ENCODE data around the gene UGT1A10.

The UGT1A10 gene

DNA sequence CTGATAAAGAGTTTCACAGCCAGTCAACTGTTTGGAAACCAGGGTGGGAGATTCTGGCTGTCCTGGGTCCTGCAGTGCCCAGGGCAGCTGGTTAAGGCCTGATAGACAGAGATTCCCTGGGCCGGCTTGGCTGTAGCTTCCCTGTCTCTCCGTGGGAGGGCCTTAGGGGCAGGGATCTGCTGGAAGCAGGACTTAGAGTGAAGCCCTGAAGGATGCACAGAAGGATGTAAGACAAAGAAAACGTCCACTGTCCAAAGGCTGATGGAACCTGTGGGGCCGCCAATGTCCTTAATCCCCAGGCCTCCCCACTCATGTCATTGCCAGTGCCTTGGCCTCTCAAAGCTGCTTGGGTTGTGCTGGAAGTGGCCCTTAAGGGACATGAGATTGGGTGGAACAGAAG is 174.8 kb downstream of the UGT1A10 start:
- Histone ChIP-seq H3K4me3 (replicated peaks; ENCODE audit: low read depth, low read length) (no peak overlapping the region), H3K27me3 (replicated peaks; ENCODE audit: control insufficient read depth, insufficient read depth, low read length) (no peaks in the 10 kb centered on the region; the same call in none of the 2 replicates), H3K36me3 (ENCODE audit: control insufficient read depth, insufficient read depth, low read length) (no peaks in the 10 kb centered on the region)
- TF ChIP-seq, protein P1, sequence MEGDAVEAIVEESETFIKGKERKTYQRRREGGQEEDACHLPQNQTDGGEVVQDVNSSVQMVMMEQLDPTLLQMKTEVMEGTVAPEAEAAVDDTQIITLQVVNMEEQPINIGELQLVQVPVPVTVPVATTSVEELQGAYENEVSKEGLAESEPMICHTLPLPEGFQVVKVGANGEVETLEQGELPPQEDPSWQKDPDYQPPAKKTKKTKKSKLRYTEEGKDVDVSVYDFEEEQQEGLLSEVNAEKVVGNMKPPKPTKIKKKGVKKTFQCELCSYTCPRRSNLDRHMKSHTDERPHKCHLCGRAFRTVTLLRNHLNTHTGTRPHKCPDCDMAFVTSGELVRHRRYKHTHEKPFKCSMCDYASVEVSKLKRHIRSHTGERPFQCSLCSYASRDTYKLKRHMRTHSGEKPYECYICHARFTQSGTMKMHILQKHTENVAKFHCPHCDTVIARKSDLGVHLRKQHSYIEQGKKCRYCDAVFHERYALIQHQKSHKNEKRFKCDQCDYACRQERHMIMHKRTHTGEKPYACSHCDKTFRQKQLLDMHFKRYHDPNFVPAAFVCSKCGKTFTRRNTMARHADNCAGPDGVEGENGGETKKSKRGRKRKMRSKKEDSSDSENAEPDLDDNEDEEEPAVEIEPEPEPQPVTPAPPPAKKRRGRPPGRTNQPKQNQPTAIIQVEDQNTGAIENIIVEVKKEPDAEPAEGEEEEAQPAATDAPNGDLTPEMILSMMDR (IDR thresholded peaks at IDR 0.05; ENCODE audit: insufficient read depth, low read length, poor library complexity, severe bottlenecking), result no peak
- no peak for DNase-seq (ENCODE audit: extremely low read depth, insufficient read length)

DNA sequence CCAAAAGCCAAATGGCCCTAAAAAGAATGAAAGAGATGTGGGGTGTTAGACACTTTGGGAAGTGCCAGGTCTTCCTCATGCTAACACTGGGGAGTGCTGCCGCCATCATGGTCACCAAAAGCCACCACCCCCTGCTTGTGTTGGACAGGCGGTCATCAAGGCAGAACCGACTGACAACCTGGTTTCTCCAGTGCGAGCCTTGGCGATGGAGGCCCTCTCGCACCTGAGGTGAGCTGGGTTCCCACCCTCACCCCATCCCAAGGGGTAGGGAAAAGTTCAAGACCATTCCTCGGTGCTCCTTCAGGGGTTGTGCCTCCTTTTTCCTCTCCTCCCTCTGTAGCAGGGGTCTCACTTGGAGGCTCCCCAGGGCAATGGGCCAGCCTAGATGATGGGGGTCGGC is 175.5 kb downstream of the UGT1A10 start:
- Histone ChIP-seq H3K27me3 (replicated peaks; ENCODE audit: control insufficient read depth, insufficient read depth, low read length) (no peaks in the 10 kb centered on the region; the same call in none of the 2 replicates), H3K36me3 (ENCODE audit: control insufficient read depth, insufficient read depth, low read length) (no peaks in the 10 kb centered on the region), H3K4me3 (replicated peaks; ENCODE audit: low read depth, low read length) (no peak overlapping the region)
- TF ChIP-seq, protein P1 (IDR thresholded peaks at IDR 0.05; ENCODE audit: insufficient read depth, low read length, poor library complexity, severe bottlenecking), result no peak
- no peak for DNase-seq (ENCODE audit: extremely low read depth, insufficient read length)

DNA sequence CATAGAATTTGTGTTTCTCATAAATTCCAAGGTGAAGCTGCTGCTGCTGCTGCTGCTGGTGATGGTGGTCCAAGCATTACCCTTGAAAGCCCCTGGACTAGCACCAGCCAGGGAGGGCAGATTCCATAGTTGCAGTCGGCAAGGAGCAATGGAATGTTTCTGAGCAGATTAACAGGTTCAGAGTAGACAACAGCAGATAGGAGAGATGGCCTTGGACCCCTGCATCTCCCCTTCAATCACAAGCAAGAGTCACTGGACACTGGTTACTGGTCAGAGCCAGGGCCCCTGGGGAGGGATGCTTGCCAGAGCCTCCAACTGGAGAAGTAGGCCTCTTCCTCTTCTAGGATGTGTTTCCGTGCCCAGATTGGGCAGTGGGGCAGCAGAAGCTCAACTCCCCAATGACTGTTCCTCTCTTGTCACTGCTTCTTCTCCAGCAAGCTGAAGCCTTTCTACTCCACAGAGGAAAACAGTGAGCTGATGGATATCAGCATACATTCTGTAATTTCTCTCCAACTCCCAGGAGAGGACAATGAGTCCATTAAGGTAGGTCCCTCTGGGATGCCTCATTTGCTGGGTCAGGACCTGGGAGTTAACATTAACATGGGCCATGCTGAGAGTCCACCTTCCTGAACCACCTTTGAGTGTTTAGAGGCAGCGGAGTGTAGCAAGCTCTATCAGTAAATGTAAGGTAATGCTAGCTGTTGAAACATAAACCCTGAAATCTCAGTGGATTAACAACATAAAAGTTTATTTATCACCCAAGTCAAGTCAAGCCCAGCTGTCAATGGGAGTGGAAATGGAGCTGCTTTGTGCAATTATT is 177.2 kb downstream of the UGT1A10 start:
- H3K27me3 ChIP-seq (replicated peaks; ENCODE audit: control insufficient read depth, insufficient read depth, low read length), result no peaks in the 10 kb centered on the region; the same call in 1 of the 2 replicates
- DNase-seq (ENCODE audit: extremely low read depth, insufficient read length), result no peak
- H3K4me3 ChIP-seq (replicated peaks; ENCODE audit: low read depth, low read length), result no peak overlapping the region
- no peaks in the 10 kb centered on the region for H3K36me3 ChIP-seq (ENCODE audit: control insufficient read depth, insufficient read depth, low read length)
- TF ChIP-seq, protein P1 (IDR thresholded peaks at IDR 0.05; ENCODE audit: insufficient read depth, low read length, poor library complexity, severe bottlenecking), result no peak

DNA sequence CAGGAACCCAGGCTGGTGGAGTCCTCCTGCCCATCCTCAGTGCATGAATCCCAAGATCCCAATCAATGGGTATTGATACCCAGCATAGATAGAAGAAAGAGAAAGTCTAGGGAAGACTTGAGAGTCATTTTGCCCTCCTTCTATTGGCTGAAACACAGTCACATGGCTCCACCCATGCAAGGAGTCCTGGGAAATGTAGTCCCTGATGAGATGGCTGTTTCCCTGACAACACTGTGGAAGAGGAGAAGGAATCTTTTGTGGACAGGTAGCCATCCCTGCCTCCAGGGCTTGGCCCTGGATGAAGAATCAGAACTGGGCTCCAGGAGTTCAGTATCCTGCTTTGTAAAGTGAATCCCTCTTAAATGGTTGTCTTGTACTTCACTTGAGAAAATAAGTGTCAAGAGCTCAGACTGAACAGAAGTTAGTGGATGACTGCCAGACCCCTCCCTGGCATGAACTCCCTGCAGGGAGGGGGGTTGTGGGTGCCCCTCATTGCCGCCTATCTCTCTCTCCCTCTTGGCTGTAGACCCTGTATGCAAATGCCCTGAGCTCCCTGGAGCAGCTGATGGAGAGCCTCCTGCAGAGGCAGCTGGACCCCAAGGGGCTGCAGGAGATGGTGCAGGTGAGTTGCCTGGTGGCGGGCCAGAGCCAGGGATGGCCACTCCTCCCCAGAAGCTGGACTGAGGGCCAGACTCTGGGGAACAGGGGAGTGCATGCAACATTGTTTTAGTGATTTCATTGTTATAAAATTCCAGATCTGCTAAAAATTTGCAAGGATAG is 178.0 kb downstream of the UGT1A10 start:
- Histone ChIP-seq H3K27me3 (replicated peaks; ENCODE audit: control insufficient read depth, insufficient read depth, low read length) (no peaks in the 10 kb centered on the region), H3K4me3 (replicated peaks; ENCODE audit: low read depth, low read length) (no peak overlapping the region), H3K36me3 (ENCODE audit: control insufficient read depth, insufficient read depth, low read length) (no peaks in the 10 kb centered on the region)
- TF ChIP-seq, protein P1 (IDR thresholded peaks at IDR 0.05; ENCODE audit: insufficient read depth, low read length, poor library complexity, severe bottlenecking), result no peak
- DNase-seq (ENCODE audit: extremely low read depth, insufficient read length), result no peak

GRCh38 chr2:233815861-233816260 is 179.6 kb downstream of the UGT1A10 start:
- H3K27me3 ChIP-seq (replicated peaks; ENCODE audit: control insufficient read depth, insufficient read depth, low read length), result 0 out of 2 replicates have a peak, but pooled peaks cover 2% of the 10 kb centered on the region
- TF ChIP-seq, protein P1 (IDR thresholded peaks at IDR 0.05; ENCODE audit: insufficient read depth, low read length, poor library complexity, severe bottlenecking), result no peak
- H3K4me3 ChIP-seq (replicated peaks; ENCODE audit: low read depth, low read length), result no peak overlapping the region
- DNase-seq (ENCODE audit: extremely low read depth, insufficient read length), result no peak
- H3K36me3 ChIP-seq (ENCODE audit: control insufficient read depth, insufficient read depth, low read length), result no peaks in the 10 kb centered on the region

Measured in GM06990 (cell line).